MM.1S (cell line): ENCODE results near the gene SCFD2.

Source experiments
- DNase-seq: peaks from one replicate; pipeline ENCODE4 v3.0.0-alpha.2; 2015
- H2AFZ ChIP-seq: fragments of 300-600 bp; sonication (generic); 2 replicates; pipeline ENCODE4 v1.6.0; 2016; ENCODE audit warnings: antibody characterized with exemption, low read length
- H3F3A ChIP-seq: fragments of 300-600 bp; sonication (generic); 2 replicates; pipeline ENCODE4 v1.6.1; 2016; ENCODE audit warnings: mild to moderate bottlenecking, antibody characterized with exemption, low read length, moderate library complexity, mixed read lengths; ENCODE audit not compliant: insufficient read depth
- H3K27ac ChIP-seq: fragments of 300-600 bp; sonication (generic); 2 replicates; pipeline ENCODE4 v1.5.1; 2016; ENCODE audit warnings: mild to moderate bottlenecking, low read length
- H3K27me3 ChIP-seq: fragments of 300-600 bp; sonication (generic); replicated peaks from 2 replicates; pipeline ENCODE4 v1.6.0; 2016; ENCODE audit warnings: low read length; ENCODE audit not compliant: insufficient read depth
- H3K36me3 ChIP-seq: fragments of 300-600 bp; sonication (generic); replicated peaks from 2 replicates; pipeline ENCODE4 v1.6.1; 2016; ENCODE audit warnings: mild to moderate bottlenecking, low read length, mixed read lengths; ENCODE audit not compliant: insufficient read depth
- H3K4me1 ChIP-seq: fragments of 300-600 bp; sonication (generic); 2 replicates; pipeline ENCODE4 v1.6.1; 2016; ENCODE audit warnings: low read length, mixed read lengths
- H3K4me2 ChIP-seq: fragments of 300-600 bp; sonication (generic); 2 replicates; pipeline ENCODE4 v1.6.0; 2016; ENCODE audit warnings: low read depth, low read length
- H3K4me3 ChIP-seq: fragments of 300-600 bp; sonication (generic); 2 replicates; pipeline ENCODE4 v1.5.1; 2016; ENCODE audit warnings: low read length, mixed read lengths
- H3K79me2 ChIP-seq: fragments of 300-600 bp; sonication (generic); 2 replicates; pipeline ENCODE4 v1.6.1; 2016; ENCODE audit warnings: mixed run types, low read length, mixed read lengths
- H3K9ac ChIP-seq: fragments of 300-600 bp; sonication (generic); 2 replicates; pipeline ENCODE4 v1.6.1; 2016; ENCODE audit warnings: low read length, mixed read lengths
- H3K9me2 ChIP-seq: fragments of 300-600 bp; sonication (generic); replicated peaks from 2 replicates; pipeline ENCODE4 v1.6.1; 2016; ENCODE audit warnings: mild to moderate bottlenecking, low read length, mixed read lengths; ENCODE audit not compliant: insufficient read depth
- H3K9me3 ChIP-seq: fragments of 300-600 bp; sonication (generic); replicated peaks from 2 replicates; pipeline ENCODE4 v1.6.1; 2016; ENCODE audit warnings: mild to moderate bottlenecking, low read length, mixed read lengths; ENCODE audit not compliant: insufficient read depth
- H4K20me1 ChIP-seq: fragments of 300-600 bp; sonication (generic); 2 replicates; pipeline ENCODE4 v1.6.1; 2016; ENCODE audit warnings: mild to moderate bottlenecking, low read length, moderate library complexity, mixed read lengths; ENCODE audit not compliant: insufficient read depth
- CTCF ChIP-seq: fragments of 300-600 bp; sonication (generic); IDR thresholded peaks from 2 replicates; pipeline ENCODE4 v1.5.1; 2016; ENCODE audit warnings: antibody characterized with exemption, low read length, mixed read lengths
- EZH2 ChIP-seq: fragments of 300-600 bp; sonication (generic); optimal IDR thresholded peaks from 2 replicates; pipeline ENCODE3; 2017; ENCODE audit warnings: low read depth, mild to moderate bottlenecking, antibody characterized with exemption, low read length, mixed read lengths
- EZH2phosphoT487 ChIP-seq: fragments of 300-600 bp; sonication (generic); IDR thresholded peaks from 2 replicates; pipeline ENCODE4 v1.6.1; 2018; ENCODE audit warnings: antibody characterized with exemption, low read length

Gene SCFD2

GRCh38 chr4:52840531-52841370 lies 525.1 kb downstream of the SCFD2 start:
- no peaks in the 10 kb centered on the region for H3K4me1 ChIP-seq
- no peak overlapping the region for H3K4me3 ChIP-seq
- no peak overlapping the region for H2AFZ ChIP-seq
- H3K36me3 ChIP-seq = no peaks in the 10 kb centered on the region
- H3K27me3 ChIP-seq = no peaks in the 10 kb centered on the region
- H3K27ac ChIP-seq = no peak overlapping the region
- H4K20me1 ChIP-seq = no peaks in the 10 kb centered on the region
- H3K79me2 ChIP-seq = no peaks in the 10 kb centered on the region
- no peak overlapping the region for H3K4me2 ChIP-seq
- DNase-seq = no peak
- H3F3A ChIP-seq = no peaks in the 10 kb centered on the region
- no peak overlapping the region for H3K9ac ChIP-seq
- H3K9me2 ChIP-seq = no peaks in the 10 kb centered on the region
- H3K9me3 ChIP-seq = no peaks in the 10 kb centered on the region
- TF ChIP-seq CTCF = no peak
- TF ChIP-seq EZH2phosphoT487 = no peak
- no peak for TF ChIP-seq EZH2

- H3K4me1 ChIP-seq = no peaks in the 10 kb centered on the region
- no peak for DNase-seq
- H3K4me3 ChIP-seq = no peak overlapping the region
- no peak overlapping the region for H2AFZ ChIP-seq
- no peaks in the 10 kb centered on the region for H3K9me3 ChIP-seq
- H3K9ac ChIP-seq = no peak overlapping the region
- H4K20me1 ChIP-seq = no peaks in the 10 kb centered on the region
- no peaks in the 10 kb centered on the region for H3K36me3 ChIP-seq
- no peak overlapping the region for H3K4me2 ChIP-seq
- no peaks in the 10 kb centered on the region for H3F3A ChIP-seq
- no peaks in the 10 kb centered on the region for H3K27me3 ChIP-seq
- H3K27ac ChIP-seq = no peak overlapping the region
- H3K9me2 ChIP-seq = no peaks in the 10 kb centered on the region
- TF ChIP-seq EZH2 (no peak), CTCF (no peak), EZH2phosphoT487 (no peak)
- H3K79me2 ChIP-seq = no peaks in the 10 kb centered on the region
Observed at GRCh38 chr4:52838729-52839586, 526.9 kb downstream of the SCFD2 start.

DNA sequence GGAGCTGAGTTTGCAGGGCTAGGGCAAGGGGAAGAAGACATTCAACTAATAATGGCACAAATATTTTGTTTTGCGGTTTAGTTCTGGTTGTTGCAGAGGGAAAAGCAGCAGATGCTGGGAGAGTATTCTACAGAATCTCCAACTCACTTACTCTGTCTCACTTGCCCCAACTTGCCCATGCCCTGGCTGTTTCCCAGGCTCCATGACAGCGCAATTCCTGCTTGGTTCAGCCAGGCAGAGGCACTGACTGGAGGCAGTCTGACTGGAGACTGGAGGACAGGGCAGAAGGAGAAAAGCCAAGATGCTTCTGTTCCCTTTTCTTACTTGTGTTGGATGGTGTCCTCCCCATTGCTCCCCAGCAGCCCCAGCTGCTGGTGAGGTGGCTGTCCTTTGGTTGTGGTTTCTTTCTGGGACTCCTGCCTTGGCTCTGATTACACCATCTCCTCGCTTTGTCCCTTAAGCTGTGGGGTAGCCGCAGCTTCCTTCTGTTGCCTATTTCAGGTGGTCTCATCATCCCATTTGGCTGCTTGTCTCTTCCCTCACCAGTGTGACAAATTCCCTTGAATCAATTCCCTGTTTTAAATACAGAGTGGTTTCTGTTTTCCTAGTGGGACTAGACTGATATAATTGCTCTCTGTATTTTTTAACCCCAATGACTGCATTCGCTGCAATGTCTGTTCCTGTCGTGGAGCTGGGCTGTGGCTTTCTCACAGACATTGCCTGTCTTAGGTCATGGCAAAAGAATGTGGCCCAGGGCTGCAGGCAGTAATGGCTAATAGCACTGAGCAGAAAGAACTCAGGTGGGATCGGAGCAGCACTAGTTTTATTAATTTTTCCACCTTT lies 527.9 kb downstream of the SCFD2 start:
- Histone ChIP-seq H3K79me2 (no peaks in the 10 kb centered on the region), H3K9me3 (no peaks in the 10 kb centered on the region), H3K27me3 (no peaks in the 10 kb centered on the region), H3F3A (no peaks in the 10 kb centered on the region), H2AFZ (no peak overlapping the region), H3K9me2 (no peaks in the 10 kb centered on the region), H3K9ac (no peak overlapping the region), H4K20me1 (no peaks in the 10 kb centered on the region), H3K4me2 (no peak overlapping the region), H3K4me3 (no peak overlapping the region), H3K27ac (no peak overlapping the region), H3K4me1 (no peaks in the 10 kb centered on the region), H3K36me3 (no peaks in the 10 kb centered on the region)
- no peak for TF ChIP-seq EZH2phosphoT487
- no peak for TF ChIP-seq EZH2
- no peak for TF ChIP-seq CTCF
- no peak for DNase-seq
